ENCODE measurements around the gene PGGHG. TPM values are rescaled to one million over a fixed set of nuclear protein-coding genes. Genes with fewer than 3 reads are reported as not detected.

Gene PGGHG
- polyA plus RNA-seq, 1 donor (not counting 4 experiments of a cell fraction or from before 2014, with no cell fraction given): 4.3 TPM

DNA sequence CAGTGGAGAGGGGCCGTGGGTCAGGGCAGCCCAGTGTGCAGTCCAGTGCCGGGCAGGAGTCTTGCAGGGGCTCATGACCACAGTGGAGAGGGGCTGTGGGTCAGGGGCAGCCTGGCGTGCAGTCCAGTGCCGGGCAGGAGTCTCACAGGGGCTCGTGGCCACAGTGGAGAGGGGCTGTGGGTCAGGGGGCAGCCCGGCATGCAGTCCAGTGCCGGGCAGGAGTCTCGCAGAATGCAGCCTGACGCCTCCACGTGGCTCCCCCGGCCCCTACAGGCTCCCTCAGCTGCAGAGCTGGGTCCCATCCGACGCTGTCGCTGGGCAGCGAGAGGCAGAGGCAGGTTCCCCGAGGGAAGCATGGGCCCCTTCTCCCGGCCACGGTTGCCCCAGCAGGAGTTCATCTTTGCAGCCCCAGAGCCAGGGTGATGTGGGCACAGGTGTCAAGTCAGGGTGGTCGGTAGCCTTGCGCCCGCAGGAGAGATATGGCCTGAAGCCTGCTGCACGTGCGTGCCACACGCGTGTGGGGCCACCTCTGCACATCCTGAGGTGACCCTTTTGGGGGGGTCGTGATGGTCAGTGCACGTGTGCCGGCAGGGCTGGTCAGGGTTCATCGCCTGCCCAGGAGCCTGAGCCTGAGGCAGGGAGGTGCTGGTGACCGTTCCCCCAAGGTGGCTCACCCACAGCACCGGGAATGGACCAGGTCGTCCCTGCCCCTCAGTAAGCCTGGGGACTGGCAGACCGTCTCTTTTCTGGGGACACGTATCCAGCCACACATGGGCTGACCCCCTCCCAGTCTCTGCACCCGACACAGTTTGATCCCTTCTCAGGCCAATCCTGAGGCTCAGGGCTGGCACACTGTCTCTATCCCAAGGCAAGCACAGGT, 7.5 kb downstream of the PGGHG start:
- dilution Hi-C loops (cut with MboI; ENCODE audit: extremely low pct_ligation_motif_present, low sequenced_read_pairs): no loop called here
- TF ChIP-seq, protein P1, sequence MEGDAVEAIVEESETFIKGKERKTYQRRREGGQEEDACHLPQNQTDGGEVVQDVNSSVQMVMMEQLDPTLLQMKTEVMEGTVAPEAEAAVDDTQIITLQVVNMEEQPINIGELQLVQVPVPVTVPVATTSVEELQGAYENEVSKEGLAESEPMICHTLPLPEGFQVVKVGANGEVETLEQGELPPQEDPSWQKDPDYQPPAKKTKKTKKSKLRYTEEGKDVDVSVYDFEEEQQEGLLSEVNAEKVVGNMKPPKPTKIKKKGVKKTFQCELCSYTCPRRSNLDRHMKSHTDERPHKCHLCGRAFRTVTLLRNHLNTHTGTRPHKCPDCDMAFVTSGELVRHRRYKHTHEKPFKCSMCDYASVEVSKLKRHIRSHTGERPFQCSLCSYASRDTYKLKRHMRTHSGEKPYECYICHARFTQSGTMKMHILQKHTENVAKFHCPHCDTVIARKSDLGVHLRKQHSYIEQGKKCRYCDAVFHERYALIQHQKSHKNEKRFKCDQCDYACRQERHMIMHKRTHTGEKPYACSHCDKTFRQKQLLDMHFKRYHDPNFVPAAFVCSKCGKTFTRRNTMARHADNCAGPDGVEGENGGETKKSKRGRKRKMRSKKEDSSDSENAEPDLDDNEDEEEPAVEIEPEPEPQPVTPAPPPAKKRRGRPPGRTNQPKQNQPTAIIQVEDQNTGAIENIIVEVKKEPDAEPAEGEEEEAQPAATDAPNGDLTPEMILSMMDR (optimal IDR thresholded peaks at IDR 0.05 in 1 of 3, IDR thresholded peaks at IDR 0.05 in 1 of 3, conservative IDR thresholded peaks at IDR 0.05 in 1 of 3; ENCODE audit: extremely low read depth in 1 of 3, insufficient read depth in 2 of 3, low read length in 3 of 3): no peak
- no peak for TF ChIP-seq EZH2 (IDR thresholded peaks at IDR 0.05; ENCODE audit: low read length)
- FAIRE-seq: no peak

DNA sequence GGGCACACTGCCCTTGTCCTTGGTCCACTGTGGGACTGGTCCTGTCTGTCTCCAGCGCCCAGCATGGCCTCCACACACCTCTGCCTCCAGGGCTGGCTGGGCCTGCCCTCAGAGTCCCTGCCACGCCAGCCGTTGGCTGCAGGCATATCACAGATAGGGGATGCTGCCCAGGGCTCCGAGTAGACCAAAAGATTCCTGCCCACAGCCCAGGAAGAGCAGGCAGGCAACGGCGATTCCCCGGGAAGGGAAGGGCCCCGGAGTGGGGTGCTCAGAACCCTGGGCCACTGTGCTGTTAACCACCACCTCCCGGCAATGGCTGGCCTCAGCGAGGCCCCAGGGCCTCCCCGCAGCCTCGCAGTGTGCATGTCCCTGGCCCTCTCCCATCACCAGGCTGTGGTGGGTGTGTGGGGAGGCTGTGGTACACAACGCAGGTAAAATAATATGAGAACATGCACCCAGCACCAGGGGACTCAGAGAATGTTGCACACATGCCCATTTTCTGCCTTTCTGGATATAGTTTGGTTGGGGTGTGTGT, 8.2 kb downstream of the PGGHG start:
- no peaks in the 10 kb centered on the region for H3K36me3 ChIP-seq (ENCODE audit: control insufficient read depth in 2 of 2, extremely low read depth in 1 of 2, insufficient read depth in 2 of 2, low read length in 2 of 2)
- H3K9ac ChIP-seq (ENCODE audit: control insufficient read depth, extremely low read depth, insufficient read depth, low read length): no peak overlapping the region
- no peaks in the 10 kb centered on the region for H4K20me1 ChIP-seq (ENCODE audit: control insufficient read depth, extremely low read depth, insufficient read depth, low read length)
- DNase-seq (ENCODE audit: low read depth, low spot score) (no peak), FAIRE-seq (no peak)
- dilution Hi-C loops (cut with MboI; ENCODE audit: extremely low pct_ligation_motif_present, low sequenced_read_pairs): no loop called here
- no peak overlapping the region for H3K4me3 ChIP-seq (ENCODE audit: control insufficient read depth in 2 of 3, extremely low read depth in 1 of 3, insufficient read depth in 2 of 3, low read depth in 1 of 3, low read length in 3 of 3)
- peaks cover 23% of the 10 kb centered on the region for H3K27me3 ChIP-seq (ENCODE audit: control insufficient read depth, extremely low read depth, insufficient read depth, low read length)
- no peak overlapping the region for H3K4me2 ChIP-seq (ENCODE audit: control insufficient read depth, extremely low read depth, insufficient read depth, low read depth, low read length)
- no peaks in the 10 kb centered on the region for H3K9me1 ChIP-seq (ENCODE audit: control insufficient read depth, extremely low read depth, insufficient read depth, low read length)
- H2AFZ ChIP-seq (ENCODE audit: control insufficient read depth, low read length): no peak overlapping the region
- H3K4me1 ChIP-seq (ENCODE audit: control insufficient read depth, extremely low read depth, insufficient read depth, low read length): no peaks in the 10 kb centered on the region
- TF ChIP-seq EZH2 (IDR thresholded peaks at IDR 0.05; ENCODE audit: low read length): no peak
- TF ChIP-seq, protein P1 (optimal IDR thresholded peaks at IDR 0.05 in 1 of 3, IDR thresholded peaks at IDR 0.05 in 1 of 3, conservative IDR thresholded peaks at IDR 0.05 in 1 of 3; ENCODE audit: extremely low read depth in 1 of 3, insufficient read depth in 2 of 3, low read length in 3 of 3): no peak
- no peaks in the 10 kb centered on the region for H3K79me2 ChIP-seq (ENCODE audit: control insufficient read depth, insufficient read depth, low read length)
- no peak overlapping the region for H3K27ac ChIP-seq (ENCODE audit: control insufficient read depth, insufficient read depth, low read length)
- no peaks in the 10 kb centered on the region for H3K9me3 ChIP-seq (ENCODE audit: control insufficient read depth, low read depth, low read length)

More for the DNA sequence above, 7.5 kb downstream of the PGGHG start:
- no peak for DNase-seq (ENCODE audit: low read depth, low spot score)
- no peaks in the 10 kb centered on the region for H3K79me2 ChIP-seq (ENCODE audit: control insufficient read depth, insufficient read depth, low read length)
- H3K9me3 ChIP-seq (ENCODE audit: control insufficient read depth, low read depth, low read length): no peaks in the 10 kb centered on the region
- H4K20me1 ChIP-seq (ENCODE audit: control insufficient read depth, extremely low read depth, insufficient read depth, low read length): no peaks in the 10 kb centered on the region
- no peaks in the 10 kb centered on the region for H3K9me1 ChIP-seq (ENCODE audit: control insufficient read depth, extremely low read depth, insufficient read depth, low read length)
- H3K27ac ChIP-seq (ENCODE audit: control insufficient read depth, insufficient read depth, low read length): no peak overlapping the region
- H3K27me3 ChIP-seq (ENCODE audit: control insufficient read depth, extremely low read depth, insufficient read depth, low read length): peaks cover 23% of the 10 kb centered on the region
- H3K4me2 ChIP-seq (ENCODE audit: control insufficient read depth, extremely low read depth, insufficient read depth, low read depth, low read length): no peak overlapping the region
- H2AFZ ChIP-seq (ENCODE audit: control insufficient read depth, low read length): no peak overlapping the region
- H3K9ac ChIP-seq (ENCODE audit: control insufficient read depth, extremely low read depth, insufficient read depth, low read length): no peak overlapping the region
- no peaks in the 10 kb centered on the region for H3K4me1 ChIP-seq (ENCODE audit: control insufficient read depth, extremely low read depth, insufficient read depth, low read length)
- H3K4me3 ChIP-seq (ENCODE audit: control insufficient read depth in 2 of 3, extremely low read depth in 1 of 3, insufficient read depth in 2 of 3, low read depth in 1 of 3, low read length in 3 of 3): no peak overlapping the region
- no peaks in the 10 kb centered on the region for H3K36me3 ChIP-seq (ENCODE audit: control insufficient read depth in 2 of 2, extremely low read depth in 1 of 2, insufficient read depth in 2 of 2, low read length in 2 of 2)

Data from keratinocyte (primary cell).